SK-N-MC (cell line): ENCODE data around the gene ATRN.

ENCODE experiments used
- DNase-seq: peaks from one replicate; pipeline ENCODE4 v3.0.0-alpha.2; 2011; ENCODE audit warnings: low read depth, low spot score
- H3K27ac ChIP-seq: fragments of 200-600 bp; sonication (generic); 2 replicates; pipeline ENCODE4 v1.5.1; 2016; ENCODE audit warnings: mixed run types
- H3K36me3 ChIP-seq: fragments of 200-600 bp; sonication (generic); 2 replicates; pipeline ENCODE4 v1.6.1; 2017; ENCODE audit warnings: antibody characterized with exemption, low read length, mixed read lengths; ENCODE audit not compliant: insufficient read depth
- H3K4me3 ChIP-seq: fragments of 200-600 bp; sonication (generic); 2 replicates; pipeline ENCODE4 v1.5.1; 2016
- H3K9ac ChIP-seq: fragments of 200-600 bp; sonication (generic); 2 replicates; pipeline ENCODE4 v1.8.0; 2017; ENCODE audit warnings: mixed run types, mixed read lengths; ENCODE audit not compliant: insufficient read length
- H3K9me3 ChIP-seq: fragments of 200-600 bp; sonication (generic); 2 replicates; pipeline ENCODE4 v1.6.1; 2017; ENCODE audit warnings: low read depth, mild to moderate bottlenecking, antibody characterized with exemption, low read length, moderate library complexity, mixed read lengths
- EZH2 ChIP-seq: fragments of 200-600 bp; sonication (generic); IDR thresholded peaks from one replicate; pipeline ENCODE4 v1.6.1; 2017; ENCODE audit warnings: antibody characterized with exemption
- FOXP2 ChIP-seq: optimal IDR thresholded peaks from 2 replicates; pipeline ENCODE3; 2011; ENCODE audit warnings: mild to moderate bottlenecking, moderate library complexity; ENCODE audit not compliant: insufficient read depth; ENCODE audit errors: extremely low read length, control extremely low read depth
- POLR2AphosphoS5 ChIP-seq: IDR thresholded peaks from 2 replicates; pipeline ENCODE4 v1.6.1; 2012; ENCODE audit warnings: mild to moderate bottlenecking, low read depth, low read length, borderline replicate concordance

The ATRN gene

DNA sequence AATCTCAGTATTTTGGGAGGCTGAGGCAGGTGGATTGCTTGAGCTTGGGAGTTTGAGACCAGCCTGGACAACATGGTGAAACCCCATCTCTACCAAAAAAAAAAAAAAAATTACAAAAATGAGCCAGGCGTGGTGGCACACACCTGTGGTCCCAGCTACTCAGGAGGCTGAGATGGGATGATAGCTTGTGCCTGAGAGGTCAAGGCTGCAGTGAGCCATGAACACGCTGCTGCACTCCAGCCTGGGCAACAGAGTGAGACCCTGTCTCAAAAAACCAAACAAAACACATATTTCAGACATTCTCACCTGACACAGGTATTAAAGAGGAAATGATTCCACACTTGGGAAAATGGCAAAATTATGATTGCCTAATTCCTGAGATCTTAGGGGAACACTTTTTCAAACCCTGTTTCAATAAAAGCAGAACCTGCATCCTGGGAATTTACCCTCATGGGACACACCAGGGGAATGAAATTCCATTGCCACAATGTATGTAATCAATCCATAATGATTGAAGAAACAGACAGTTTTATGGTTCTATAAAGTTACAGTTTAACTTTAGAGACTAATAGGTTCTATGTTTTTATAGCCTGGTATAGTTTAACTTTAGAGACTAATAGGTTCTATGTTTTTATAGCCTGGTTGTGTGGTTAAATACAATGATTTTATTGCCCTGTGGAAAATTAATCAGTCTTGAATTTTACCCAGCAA is 33.8 kb upstream of the ATRN start:
- Histone ChIP-seq H3K9me3 (no peaks in the 10 kb centered on the region), H3K27ac (no peak overlapping the region), H3K9ac (no peak overlapping the region), H3K36me3 (no peaks in the 10 kb centered on the region), H3K4me3 (no peak overlapping the region)
- no peak for DNase-seq
- TF ChIP-seq EZH2: no peak
- no peak for TF ChIP-seq POLR2AphosphoS5
- no peak for TF ChIP-seq FOXP2

DNA sequence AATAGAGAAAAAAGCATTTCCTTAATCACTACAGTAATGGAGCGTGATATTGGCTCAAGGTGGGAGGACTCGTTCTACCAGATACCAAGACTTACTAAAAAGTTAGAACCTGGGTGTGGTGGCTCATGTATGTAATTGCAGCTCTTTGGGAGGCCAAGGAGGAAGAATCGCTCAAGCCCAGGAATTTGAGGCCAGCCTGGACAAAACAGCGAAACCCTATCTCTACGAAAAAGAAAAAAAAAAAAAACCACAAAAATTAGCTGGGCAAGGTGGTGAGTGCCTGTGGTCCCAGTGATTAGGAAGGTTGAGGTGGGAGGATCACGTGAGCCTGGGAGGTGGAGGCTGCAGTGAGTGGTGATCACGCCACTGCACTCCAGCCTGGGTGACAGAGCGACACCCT is 24.0 kb upstream of the ATRN start:
- no peak for TF ChIP-seq EZH2
- TF ChIP-seq POLR2AphosphoS5: no peak
- TF ChIP-seq FOXP2: no peak
- Histone ChIP-seq H3K36me3 (no peaks in the 10 kb centered on the region), H3K4me3 (no peak overlapping the region), H3K9me3 (no peaks in the 10 kb centered on the region), H3K27ac (no peak overlapping the region), H3K9ac (no peak overlapping the region)
- DNase-seq: no peak

DNA sequence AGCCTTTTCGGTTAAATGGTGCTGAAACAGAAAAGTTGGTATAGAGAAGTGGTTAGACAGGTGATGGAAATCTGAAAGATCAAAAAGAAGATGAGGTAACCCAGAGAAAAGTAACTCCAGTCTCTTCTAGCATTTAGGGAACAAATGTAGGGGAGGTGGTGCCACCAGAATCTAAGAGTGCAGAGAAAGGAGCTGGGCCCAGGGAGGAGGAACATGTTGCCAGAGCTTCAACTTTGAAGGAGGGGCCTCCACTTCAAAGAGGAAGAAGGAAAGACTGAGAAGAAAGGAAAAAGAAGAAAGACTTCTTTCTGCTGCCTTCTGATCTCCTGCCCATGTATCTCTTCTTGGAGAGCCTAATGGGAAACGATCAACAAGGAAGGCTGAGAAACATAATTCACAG is 23.5 kb upstream of the ATRN start:
- H3K36me3 ChIP-seq: no peaks in the 10 kb centered on the region
- no peak overlapping the region for H3K9ac ChIP-seq
- H3K4me3 ChIP-seq: no peak overlapping the region
- no peak overlapping the region for H3K27ac ChIP-seq
- no peak for TF ChIP-seq POLR2AphosphoS5
- no peak for TF ChIP-seq FOXP2
- TF ChIP-seq EZH2: no peak
- H3K9me3 ChIP-seq: no peaks in the 10 kb centered on the region
- no peak for DNase-seq

DNA sequence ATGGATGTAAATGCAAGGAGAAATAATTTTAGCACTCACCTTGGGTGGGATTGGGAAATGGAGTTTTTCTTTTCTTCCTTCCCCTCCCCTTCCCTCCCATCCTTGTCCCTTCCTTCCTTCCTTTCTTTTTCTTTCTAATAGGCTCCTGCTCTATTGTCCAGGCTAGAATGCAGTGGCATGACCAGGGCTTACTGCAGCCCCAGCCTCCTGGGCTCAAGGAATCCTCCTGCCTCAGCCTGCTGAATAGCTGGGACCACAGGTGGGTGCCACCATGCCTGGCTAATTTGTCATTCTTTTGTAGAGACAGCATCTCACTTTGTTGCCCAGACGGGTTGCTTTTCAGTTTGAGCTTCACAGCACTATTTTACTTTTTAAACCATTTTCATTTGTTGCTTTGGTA is 21.5 kb upstream of the ATRN start:
- H3K4me3 ChIP-seq: no peak overlapping the region
- H3K9me3 ChIP-seq: no peaks in the 10 kb centered on the region
- no peaks in the 10 kb centered on the region for H3K36me3 ChIP-seq
- no peak overlapping the region for H3K27ac ChIP-seq
- no peak for DNase-seq
- H3K9ac ChIP-seq: no peak overlapping the region
- TF ChIP-seq FOXP2: no peak
- no peak for TF ChIP-seq POLR2AphosphoS5
- no peak for TF ChIP-seq EZH2

DNA sequence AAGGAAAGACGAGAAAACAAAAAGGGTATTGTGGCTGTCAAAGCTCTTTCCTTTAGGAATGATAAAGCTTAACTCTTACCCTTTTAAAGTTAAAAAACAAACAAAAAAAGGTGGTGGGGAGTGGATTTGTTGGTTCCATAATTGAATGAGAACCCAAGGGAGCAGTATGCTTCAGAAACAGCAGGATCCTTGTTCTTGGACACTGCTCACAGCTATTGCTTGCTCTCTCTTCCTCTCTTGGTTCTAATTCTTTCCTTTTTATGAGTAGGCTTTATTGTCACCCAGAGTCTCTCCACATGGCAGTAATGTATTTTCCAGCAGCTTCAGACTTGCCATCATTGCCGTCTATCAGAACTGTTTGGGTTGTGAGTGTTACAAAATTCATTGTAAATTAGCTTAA is 18.7 kb upstream of the ATRN start:
- TF ChIP-seq EZH2 (no peak), FOXP2 (no peak), POLR2AphosphoS5 (no peak)
- Histone ChIP-seq H3K9ac (no peak overlapping the region), H3K4me3 (no peak overlapping the region), H3K36me3 (no peaks in the 10 kb centered on the region), H3K27ac (no peak overlapping the region), H3K9me3 (no peaks in the 10 kb centered on the region)
- no peak for DNase-seq

DNA sequence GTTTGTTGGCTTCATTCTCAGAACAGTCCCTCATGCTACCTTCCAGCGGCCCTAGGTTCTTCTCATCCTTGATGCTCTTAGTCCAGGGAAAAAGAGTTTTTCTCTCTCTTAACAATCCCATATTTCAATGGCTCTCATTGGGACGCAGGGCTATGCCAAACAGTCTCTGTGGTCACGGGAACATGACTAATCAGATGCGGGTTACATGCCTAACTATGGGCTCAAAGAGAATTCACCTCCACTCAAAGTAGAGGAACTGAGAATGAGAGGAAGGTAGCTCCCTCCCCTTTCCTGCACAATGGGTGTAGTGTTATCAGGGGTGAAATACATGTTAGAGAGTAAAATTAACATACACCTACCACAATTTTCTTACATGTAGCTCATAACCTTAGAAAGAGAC is 18.1 kb upstream of the ATRN start:
- H3K9me3 ChIP-seq: no peaks in the 10 kb centered on the region
- TF ChIP-seq FOXP2: no peak
- no peak for TF ChIP-seq EZH2
- no peak for TF ChIP-seq POLR2AphosphoS5
- no peak overlapping the region for H3K9ac ChIP-seq
- no peak overlapping the region for H3K4me3 ChIP-seq
- H3K27ac ChIP-seq: no peak overlapping the region
- no peaks in the 10 kb centered on the region for H3K36me3 ChIP-seq
- no peak for DNase-seq

DNA sequence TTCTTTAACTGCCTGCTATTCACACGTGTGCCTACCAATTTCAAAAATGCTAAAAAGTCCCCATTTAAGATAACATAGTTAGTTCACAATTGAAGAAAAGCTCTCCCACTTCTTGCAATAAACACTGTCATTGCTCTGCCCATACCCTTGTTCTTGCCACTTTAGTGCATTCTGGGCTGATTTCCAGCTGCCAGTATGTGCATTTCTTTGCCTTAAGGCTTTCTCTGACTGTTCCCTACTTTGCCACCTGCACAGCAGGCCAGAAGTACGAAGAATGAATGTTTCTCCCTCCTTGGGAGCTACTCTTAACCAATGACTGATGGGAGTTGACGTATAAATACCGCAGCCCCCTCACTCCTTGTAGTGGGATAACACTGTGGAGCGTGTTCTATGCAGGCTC is 16.0 kb upstream of the ATRN start:
- peak overlapping the region; percentile 38; the same call in 1 of the 2 replicates for H3K27ac ChIP-seq
- H3K4me3 ChIP-seq: no peak overlapping the region
- no peak for DNase-seq

DNA sequence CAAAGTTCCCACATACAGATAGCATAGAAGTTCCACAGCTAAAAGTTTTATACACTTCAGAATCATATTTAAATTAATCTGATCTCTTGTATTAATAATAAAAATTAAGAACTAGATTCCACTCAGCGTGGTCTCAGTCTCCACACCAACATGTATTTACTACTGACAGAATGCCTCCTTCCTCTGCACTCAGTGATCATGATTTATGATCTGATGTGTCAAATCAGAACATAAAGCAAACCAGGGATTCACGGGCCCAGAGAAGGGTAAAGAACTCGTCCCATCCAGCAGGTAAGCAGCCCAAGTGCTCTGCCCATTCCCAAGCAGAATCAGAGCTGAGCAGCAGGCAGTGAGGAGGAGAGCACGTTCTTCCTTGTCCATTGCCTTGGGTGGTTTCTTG is 14.2 kb upstream of the ATRN start:
- Histone ChIP-seq H3K9ac (no peak overlapping the region), H3K36me3 (no peaks in the 10 kb centered on the region), H3K9me3 (no peaks in the 10 kb centered on the region), H3K4me3 (no peak overlapping the region), H3K27ac (no peak overlapping the region)
- no peak for DNase-seq
- TF ChIP-seq EZH2: no peak
- no peak for TF ChIP-seq FOXP2
- TF ChIP-seq POLR2AphosphoS5: no peak

More for the DNA sequence above, 16.0 kb upstream of the ATRN start:
- TF ChIP-seq POLR2AphosphoS5 (no peak), EZH2 (no peak), FOXP2 (no peak)
- H3K9ac ChIP-seq: no peak overlapping the region
- H3K36me3 ChIP-seq: no peaks in the 10 kb centered on the region
- H3K9me3 ChIP-seq: no peaks in the 10 kb centered on the region

DNA sequence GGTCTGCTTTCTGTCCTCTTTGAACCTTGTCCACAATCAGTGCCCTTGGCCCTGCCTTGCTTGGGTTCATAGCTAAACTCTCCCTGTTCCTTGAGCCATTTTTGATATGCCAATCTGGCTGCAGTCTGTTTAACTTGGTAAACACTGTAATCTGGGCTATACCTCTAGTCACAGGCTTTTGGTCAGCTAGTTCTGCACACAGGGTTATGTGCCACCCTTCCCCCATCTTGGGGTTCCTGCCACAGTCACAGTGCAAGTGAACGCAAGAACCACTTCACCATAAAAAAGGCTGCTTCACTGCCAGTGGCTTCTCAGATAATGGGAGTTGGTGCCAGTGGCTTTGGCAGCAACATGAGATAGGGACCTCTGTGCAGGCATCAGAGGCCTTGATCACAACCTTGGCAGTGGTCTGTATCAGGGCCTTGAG is 10.9 kb upstream of the ATRN start:
- H3K27ac ChIP-seq: no peak overlapping the region
- no peak overlapping the region for H3K4me3 ChIP-seq
- H3K36me3 ChIP-seq: no peaks in the 10 kb centered on the region
- TF ChIP-seq EZH2 (no peak), POLR2AphosphoS5 (no peak), FOXP2 (no peak)
- DNase-seq: no peak
- no peaks in the 10 kb centered on the region for H3K9me3 ChIP-seq
- H3K9ac ChIP-seq: no peak overlapping the region

DNA sequence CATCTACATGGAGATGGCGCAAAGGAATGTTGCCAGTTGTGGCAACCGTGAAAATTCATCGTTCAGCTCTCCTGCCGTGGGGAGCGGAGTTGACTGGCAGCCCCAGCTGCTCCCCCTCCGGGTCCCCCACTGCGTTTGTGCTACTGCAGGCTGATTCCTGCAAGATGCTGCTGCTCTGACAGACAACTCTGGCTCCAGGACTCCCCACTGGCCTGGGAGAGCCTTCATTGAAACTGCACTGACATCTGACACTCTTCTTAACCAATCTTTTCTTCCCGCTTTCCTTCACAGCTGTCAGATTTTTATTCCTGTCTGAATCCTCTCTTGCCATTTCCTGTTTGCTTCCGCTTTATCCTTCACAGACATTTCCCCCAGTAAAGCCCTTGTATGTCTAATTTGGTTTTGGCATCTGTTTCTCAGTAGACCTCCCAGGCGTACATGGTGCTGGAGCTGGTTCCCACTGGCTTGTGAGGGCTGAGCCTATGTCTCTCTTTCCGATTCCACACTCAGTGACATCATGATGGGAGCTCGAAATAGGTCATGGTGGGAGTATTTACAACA is 9.5 kb upstream of the ATRN start:
- no peak overlapping the region for H3K27ac ChIP-seq
- peak; percentile 35 for DNase-seq
- no peak overlapping the region for H3K9ac ChIP-seq
- H3K36me3 ChIP-seq: no peaks in the 10 kb centered on the region
- H3K9me3 ChIP-seq: no peaks in the 10 kb centered on the region
- TF ChIP-seq FOXP2: no peak
- no peak for TF ChIP-seq POLR2AphosphoS5
- no peak for TF ChIP-seq EZH2
- peak overlapping the region; percentile 61 for H3K4me3 ChIP-seq
